D341Med (cell line): ENCODE data around the gene ZNF484.
"Not testable (repeated sequence)": the region's sequence is repeated elsewhere in the genome, so short reads cannot be mapped to it uniquely, and the experiment has no call there.

Experiments used
- DNase-seq: peaks from one replicate; pipeline ENCODE4 v3.0.0; 2012; ENCODE audit warnings: low spot score

The ZNF484 gene

DNA sequence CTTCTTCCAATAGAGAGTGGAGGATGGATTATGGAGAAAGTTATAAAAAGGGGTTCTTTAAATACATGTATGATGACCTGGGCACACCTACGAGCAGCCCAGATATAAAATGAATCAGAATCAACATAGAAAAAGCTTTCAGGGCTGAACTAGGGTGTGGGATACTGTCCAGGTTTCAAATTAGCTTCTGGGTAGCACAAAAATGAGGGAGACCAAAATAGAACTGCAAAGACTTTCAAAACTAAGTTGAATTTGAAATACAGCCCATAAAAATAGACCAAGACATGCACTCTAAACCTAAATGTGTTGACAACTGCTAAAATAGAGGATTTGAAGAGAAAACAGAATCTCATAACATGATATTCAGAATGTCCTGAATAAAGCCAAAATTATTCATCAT, 17.0 kb downstream of the ZNF484 start:
- no peak for DNase-seq

GRCh38 chr9:92857236-92857635, 20.6 kb downstream of the ZNF484 start:
- DNase-seq = no peak

DNA sequence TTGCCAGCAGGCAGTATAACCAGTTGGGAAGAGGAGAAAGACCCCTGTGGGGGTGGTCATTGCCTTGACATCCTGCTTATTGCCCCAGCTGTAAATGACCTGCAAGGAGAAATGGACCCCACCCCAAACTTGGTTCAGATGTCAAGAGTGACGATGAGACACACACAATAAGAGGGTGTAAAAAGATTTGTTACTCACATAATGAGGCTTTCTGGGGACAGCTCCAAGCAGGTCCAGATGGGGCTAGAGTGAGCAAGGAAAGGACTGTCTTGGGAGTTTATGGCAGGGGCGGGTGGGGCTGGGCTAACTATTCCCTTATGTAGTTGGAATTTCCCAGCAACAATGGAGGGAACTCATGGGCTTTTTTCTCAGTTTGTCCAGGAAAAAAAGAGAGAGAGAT, 24.1 kb downstream of the ZNF484 start:
- DNase-seq = no peak

DNA sequence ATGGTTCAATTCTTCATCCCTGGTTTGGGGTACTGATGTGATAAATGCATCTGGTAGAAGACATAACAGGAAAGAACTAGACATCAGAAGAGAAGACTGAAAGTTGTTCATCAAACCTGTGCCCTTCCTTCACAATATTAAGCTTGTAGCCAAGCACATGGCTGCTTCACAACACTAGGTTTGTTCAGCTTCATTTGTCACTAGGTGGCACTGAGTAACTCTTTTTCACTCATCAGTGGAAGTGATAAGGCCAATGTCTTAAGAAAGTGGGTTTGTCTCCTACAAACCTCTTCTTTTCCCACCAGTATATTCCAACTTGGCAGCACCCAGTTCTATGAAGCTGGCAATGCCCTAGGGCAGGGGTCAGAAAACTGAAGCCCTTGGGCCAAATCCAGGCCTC, 26.9 kb downstream of the ZNF484 start:
- no peak for DNase-seq

DNA sequence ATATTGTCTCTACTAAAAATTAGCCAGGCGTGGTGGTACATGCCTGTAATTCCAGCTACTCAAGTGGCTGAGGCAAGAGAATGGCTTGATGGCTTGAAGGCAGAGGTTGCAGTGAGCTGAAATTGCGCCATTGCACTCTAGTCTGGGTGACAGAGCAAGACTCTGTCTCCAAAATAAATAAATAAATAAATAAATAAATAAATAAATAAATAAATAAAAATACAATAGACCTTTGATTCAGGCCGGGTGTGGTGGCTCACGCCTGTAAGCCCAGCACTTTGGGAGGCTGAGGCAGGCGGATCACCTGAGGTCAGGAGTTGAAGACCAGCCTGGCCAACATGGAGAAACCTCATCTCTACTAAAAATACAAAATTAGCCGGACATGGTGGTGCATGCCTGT, 29.1 kb downstream of the ZNF484 start:
- DNase-seq = not testable (repeated sequence)

DNA sequence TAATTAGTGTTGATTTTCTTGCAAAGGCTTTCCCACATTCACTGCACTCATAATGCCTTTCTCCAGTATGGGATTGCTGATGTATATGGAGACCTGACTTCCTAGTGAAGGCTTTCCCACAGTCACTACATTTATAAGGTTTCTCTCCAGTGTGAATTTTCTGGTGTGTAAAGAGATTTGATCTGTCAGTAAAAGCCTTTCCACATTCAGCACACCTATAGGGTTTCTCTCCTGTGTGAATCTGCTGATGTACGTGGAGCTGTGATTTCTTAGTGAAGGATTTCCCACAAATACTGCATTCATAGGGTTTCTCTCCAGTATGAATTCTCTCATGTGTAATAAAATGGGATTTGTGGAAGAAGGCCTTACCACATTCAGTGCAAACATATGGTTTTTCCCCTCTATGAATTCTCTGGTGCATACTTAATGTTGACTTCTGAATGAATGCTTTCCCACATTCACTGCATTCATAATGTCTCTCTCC, 31.1 kb downstream of the ZNF484 start:
- DNase-seq = no peak

DNA sequence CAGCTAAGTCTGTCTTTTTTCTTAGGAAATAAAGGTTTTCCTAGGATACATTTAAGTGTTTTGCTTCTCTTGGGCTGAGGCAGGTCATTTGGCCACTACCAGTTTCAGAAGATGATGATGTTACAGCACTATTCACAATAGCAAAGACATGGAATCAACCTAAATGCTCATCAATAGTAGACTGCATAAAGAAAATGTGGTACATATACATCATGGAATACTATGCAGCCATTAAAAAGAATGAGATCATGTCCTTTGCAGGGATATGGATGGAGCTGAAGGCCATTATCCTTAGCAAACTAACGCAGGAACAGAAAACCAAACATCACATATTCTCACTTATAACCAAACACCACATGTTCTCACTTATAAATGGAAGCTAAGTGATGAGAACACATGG, 39.4 kb downstream of the ZNF484 start:
- DNase-seq = not testable (repeated sequence)

- no peak for DNase-seq
Measured at GRCh38 chr9:92837191-92837590, 40.6 kb downstream of the ZNF484 start.

GRCh38 chr9:92829420-92829819, 48.4 kb downstream of the ZNF484 start:
- DNase-seq = no peak

DNA sequence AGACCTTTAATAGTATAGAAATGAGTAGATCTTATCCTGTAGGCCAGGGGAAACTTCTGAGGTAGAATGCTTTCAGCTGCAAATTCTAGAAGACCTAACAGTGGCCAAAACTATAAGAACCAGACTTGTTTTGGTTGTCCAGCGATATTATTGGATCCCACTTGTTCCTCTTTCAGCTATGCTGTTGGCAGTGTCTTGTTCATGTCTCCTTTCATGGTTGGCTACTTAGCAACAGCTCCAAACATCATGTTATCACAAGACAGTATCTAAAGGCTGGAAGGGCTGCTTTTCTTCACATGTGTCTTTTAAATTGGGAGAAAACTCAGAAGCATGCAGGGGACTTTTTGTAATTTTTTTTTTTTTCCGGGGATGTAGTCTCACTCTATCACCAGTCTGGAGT, 52.8 kb downstream of the ZNF484 start:
- not testable (repeated sequence) for DNase-seq

DNA sequence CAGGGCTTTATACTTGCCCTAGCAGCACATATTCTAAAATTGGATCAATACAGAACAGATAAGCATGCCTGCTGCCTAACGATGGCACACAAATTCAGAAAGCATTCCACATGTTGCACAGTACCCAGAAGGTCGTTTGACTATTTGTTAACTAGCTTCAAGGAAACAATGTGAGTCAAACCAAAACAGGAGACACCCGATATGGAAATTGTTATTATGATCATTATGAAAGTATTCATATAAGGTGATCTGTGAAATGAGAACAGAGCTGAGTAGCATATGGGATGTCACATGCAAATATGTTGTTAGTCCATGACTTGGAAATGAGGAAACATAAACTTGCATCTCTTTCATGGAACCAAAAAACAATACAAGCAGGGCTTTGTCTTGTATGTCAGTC, 56.9 kb downstream of the ZNF484 start:
- no peak for DNase-seq

DNA sequence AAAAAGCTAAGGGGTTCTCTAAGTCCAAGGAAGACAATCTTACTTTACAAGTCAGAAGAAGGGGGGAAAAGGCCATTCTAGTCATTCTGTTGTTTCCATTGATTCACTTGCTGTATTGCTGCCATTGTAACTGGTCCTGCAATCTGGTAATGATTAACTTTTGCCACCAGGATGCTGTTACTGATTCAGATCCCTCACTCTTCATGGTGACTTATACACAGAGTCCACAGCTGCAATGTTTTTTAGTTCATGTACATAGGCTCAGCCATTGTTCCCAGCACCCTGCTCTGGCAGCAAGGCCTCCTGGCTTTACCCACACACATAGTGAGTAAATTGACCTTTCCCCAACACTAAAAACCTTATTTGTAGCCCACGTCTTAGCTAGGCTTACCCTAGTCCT, 57.9 kb downstream of the ZNF484 start:
- DNase-seq = not testable (repeated sequence)

DNA sequence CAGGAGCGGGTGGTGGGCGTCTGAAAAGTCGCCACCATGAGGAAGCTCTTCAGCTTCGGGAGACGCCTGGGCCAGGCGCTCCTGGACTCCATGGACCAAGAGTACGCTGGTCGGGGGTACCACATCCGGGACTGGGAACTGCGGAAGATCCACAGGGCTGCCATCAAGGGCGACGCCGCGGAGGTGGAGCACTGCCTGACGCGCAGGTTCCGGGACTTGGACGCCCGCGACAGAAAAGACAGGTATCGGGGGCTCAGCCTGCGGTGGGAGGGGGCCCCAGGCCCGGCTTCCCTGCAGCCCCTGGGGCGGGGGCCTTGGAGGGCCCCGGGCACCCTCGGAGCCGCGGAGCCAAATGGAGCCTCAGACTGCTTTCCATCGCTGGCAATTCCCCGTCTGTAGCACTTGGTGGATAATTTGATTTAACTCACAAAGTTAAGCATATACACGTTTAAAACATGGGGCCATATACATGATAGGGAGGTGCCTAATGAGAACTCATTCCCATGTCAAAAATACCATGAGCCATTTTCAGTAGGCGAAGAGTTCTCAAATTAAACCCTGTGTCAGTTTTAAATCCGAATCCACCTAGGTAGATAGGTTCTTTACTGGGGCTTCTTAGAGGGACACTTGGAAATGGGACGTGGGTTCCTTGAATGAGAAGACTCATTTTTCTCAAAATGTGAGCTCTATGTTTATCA, 68.1 kb downstream of the ZNF484 start:
- DNase-seq = not testable (repeated sequence)

DNA sequence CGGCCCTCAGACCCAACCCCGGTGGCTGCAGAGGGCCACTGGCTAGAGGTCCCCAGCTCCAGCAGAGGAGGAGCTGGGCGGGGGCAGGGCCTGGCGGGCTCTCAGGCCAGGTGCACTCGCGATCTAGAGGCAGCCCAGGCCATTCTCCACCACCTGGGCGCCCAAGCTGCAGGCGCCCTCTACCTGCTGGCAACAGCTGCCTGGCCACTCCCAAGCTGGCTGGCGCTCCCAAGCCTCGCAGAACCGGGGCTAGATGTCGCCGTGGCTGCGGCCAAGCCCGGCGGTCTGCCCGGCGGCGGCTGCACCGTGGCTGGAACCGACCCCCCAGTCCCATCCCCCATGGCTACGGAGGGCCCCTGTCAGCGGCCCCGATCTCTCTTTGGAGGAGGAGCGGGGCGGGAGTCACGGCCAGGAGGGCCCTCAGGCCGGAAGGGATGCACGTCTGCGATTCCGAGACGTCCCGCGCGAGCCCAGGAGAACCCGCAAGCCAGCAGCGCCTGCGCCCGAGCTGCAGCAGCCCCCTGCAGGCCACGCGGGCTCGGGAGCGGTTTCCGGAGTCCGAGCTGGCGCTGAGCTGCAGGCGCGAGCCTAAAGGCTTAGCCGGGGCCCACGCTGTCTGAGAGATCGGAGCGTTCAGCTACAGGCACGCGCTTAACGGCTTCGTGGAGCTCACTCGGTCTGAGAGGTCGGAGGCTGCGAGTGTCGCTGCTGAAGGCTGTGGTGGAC, 68.9 kb downstream of the ZNF484 start:
- peak; percentile 88 for DNase-seq

GRCh38 chr9:92807757-92808725, 69.8 kb downstream of the ZNF484 start:
- peak; percentile 56 for DNase-seq

DNA sequence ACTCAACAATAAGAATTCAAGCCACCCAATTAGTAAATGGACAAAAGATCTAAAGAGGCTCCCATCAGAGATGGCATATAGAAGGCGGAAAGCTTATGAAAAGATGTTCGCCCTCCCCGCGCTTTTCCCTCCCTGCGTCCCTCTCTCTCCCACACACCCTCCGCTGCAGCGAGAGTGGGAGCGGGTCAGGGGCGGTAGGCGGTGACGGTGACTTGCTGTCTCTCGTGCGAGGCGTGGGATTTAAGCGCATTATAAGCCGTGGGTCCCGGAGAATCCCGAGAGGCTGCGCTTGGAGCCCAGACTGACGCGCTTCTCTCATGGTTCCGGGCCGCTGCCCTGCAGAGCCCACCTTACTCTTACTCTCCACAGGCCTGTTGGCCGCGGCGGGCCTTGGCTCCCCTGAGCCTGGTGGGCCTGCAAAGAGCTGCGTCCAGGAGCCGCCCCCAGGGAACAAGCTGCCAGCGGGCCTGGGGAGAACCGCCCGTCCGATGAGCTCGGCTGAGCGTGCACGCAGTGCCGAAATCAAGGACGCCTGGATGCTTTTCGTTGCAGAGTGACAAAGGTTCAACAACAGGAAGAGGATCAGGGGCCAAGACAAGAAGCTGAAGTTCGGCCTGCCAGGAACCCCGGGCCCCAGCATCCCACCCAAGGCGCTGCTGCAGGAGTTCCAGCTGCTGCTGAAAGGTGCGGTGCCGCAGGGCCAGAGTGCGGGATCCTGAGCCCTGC, 70.6 kb downstream of the ZNF484 start:
- DNase-seq = peak; percentile 51

DNA sequence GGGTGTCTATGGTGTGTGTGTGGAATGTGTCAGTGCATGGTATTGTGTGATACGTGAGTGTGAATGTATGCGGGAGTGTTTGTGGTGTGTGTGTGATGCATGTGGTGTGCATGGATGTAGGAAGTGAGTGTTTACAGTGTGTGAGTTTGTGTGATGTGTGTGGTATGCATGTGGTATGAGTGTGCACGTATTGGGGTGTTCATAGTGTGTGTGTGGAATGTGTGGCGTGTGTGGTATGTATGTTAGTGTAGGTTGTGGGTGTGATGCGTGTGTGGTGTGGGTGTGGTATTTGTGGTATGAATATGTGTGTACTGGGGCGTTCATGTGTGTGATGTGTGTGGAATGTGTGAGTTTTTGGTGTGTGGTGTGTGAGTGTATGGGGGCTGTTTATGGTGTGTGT, 73.1 kb downstream of the ZNF484 start:
- DNase-seq = no peak

DNA sequence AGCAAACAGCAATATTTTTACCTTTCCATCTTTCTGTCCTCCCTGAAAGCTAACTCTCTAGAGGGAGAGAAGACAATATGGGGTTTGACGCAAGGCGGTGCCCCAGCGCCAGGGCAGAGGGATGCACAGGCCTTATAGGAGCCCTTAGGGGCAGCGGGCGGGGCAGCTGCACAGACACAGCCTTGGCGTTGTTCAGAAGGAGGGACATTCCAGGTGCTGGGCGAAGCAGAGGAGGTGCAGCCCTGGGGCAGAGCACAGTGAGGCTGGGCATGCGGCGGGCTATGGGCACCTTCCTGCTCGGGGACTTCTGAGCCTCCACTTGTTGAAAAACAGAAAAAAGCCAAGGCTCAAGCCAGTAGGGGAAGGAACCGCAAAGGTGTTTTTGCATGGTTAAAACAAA, 79.5 kb downstream of the ZNF484 start:
- no peak for DNase-seq

DNA sequence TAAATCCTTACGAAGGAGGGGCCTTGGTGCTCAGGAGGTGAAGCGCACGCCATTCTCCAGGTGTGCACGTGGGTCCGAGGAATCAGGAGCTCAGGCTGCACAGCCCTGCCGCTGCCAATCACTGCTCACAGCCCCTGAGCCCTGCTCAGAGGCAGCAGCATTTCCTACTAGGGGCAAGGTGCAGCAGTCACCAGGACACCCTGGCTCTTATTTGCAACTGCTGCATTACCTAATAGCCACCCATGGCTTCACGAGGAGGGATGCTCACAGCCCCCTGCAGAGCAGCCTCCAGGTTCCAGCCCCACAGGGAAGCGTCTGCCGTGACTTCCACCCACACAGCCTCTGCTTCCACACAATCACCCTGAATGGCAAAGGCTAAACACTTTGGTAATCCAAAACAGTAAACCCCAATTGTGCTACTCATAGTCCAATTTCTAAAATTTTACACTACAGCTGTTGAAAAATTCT, 81.5 kb downstream of the ZNF484 start:
- not testable (repeated sequence) for DNase-seq

DNA sequence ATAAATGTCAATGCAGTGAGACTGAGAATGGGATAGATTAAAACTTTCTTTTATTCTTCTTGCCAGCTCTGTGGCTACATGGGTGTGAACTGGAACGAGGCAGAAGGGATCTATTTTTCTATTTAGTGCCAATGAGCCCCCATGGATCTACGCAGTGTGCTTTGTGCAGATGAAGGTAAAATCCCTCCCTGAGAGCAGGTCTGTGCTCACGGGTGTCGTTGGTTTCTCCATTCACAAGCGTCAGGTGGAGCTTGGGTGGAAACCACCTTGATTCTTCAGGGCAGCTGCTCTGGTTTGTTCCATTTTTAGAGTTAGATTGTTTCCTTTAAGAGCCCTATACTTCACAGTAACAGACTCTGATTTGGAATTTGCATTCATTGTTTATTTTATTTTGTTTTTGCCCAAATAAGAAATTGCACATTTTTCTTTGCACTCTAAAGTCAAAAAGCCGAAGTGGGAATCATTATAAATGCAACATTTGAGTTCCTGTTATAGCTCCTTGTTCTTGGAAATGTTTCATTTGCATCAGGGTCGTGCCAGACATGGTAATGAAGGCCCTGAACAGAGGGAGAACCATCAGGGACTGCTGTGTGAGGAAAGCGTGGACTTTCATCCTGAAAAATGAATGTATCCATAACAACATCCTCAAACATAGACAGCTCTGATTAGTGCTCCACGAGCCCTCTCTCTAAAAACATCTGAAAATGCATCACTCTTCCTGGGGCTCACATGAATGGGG, 82.1 kb downstream of the ZNF484 start:
- no peak for DNase-seq
